Mesothelial cell of epicardium (in vitro differentiated cells): ENCODE results near the gene SETD1B. TPM values are rescaled to one million over a fixed set of nuclear protein-coding genes. Genes with fewer than 3 reads are reported as not detected.
A peak's percentile ranks its signal among the peaks of the same experiment; 100 is the strongest.

Experiments
- DNase-seq, 2 experiments: peaks; one replicate each; pipeline ENCODE4 v3.0.0; 2021; ENCODE audit warnings: low spot score in 2 of 2; ENCODE audit not compliant: unreplicated experiment in 2 of 2
- H3K27ac Mint-ChIP-seq: 2 replicates; pipeline ENCODE4 v1.8.0; 2021; ENCODE audit warnings: mixed read lengths
- H3K27me3 Mint-ChIP-seq: 2 replicates; pipeline ENCODE4 v1.8.0; 2021; ENCODE audit warnings: low read depth, mixed read lengths
- H3K36me3 Mint-ChIP-seq: 2 replicates; pipeline ENCODE4 v1.8.0; 2021; ENCODE audit warnings: mixed read lengths
- H3K4me1 Mint-ChIP-seq: 2 replicates; pipeline ENCODE4 v1.8.0; 2021; ENCODE audit warnings: mixed read lengths
- H3K4me3 Mint-ChIP-seq: 2 replicates; pipeline ENCODE4 v1.8.0; 2021; ENCODE audit warnings: mild to moderate bottlenecking, moderate library complexity, mixed read lengths
- H3K9me3 Mint-ChIP-seq: 2 replicates; pipeline ENCODE4 v1.8.0; 2021; ENCODE audit warnings: mixed read lengths
- CTCF ChIP-seq: fragments of 200-600 bp; sonication (generic); IDR thresholded peaks from one replicate; pipeline ENCODE4 v1.5.0; 2021; ENCODE audit warnings: antibody characterized with exemption; ENCODE audit not compliant: unreplicated experiment
- total RNA-seq: library from RNA; stranded (reverse); gene quantifications from 3 replicates; pipeline ENCODE4 v1.2.1, GENCODE V29; 2021

SETD1B gene
- total RNA-seq, 1 donor from 2014 or later, result 27.2 TPM

- Mint-ChIP-seq H3K36me3 (peaks cover 4% of the 10 kb centered on the region), H3K4me3 (peak overlapping the region; percentile 90), H3K27me3 (no peaks in the 10 kb centered on the region), H3K4me1 (peaks cover 44% of the 10 kb centered on the region), H3K9me3 (no peaks in the 10 kb centered on the region), H3K27ac (peak overlapping the region; percentile 100)
- no peak for TF ChIP-seq CTCF
- peak; percentile 83 to 90 for DNase-seq
These were observed 738 bp upstream of the SETD1B start for GRCh38 chr12:121802843-121803698.

- DNase-seq, result no peak
- Mint-ChIP-seq H3K27me3 (no peaks in the 10 kb centered on the region), H3K4me3 (peak overlapping the region; percentile 95), H3K27ac (peak overlapping the region; percentile 98), H3K9me3 (no peaks in the 10 kb centered on the region), H3K4me1 (peaks cover 30% of the 10 kb centered on the region), H3K36me3 (peaks cover 12% of the 10 kb centered on the region)
- no peak for TF ChIP-seq CTCF
These were observed 755 bp downstream of the SETD1B start for GRCh38 chr12:121804417-121805111.

- Mint-ChIP-seq H3K27ac (peak overlapping the region; percentile 89), H3K4me3 (peak overlapping the region; percentile 95), H3K27me3 (no peaks in the 10 kb centered on the region), H3K9me3 (no peaks in the 10 kb centered on the region), H3K4me1 (peaks cover 30% of the 10 kb centered on the region), H3K36me3 (peaks cover 14% of the 10 kb centered on the region)
- no peak for DNase-seq
- no peak for TF ChIP-seq CTCF
These were observed 1.6 kb downstream of the SETD1B start for GRCh38 chr12:121805171-121806008.

GRCh38 chr12:121806009-121806545 is 2.3 kb downstream of the SETD1B start:
- Mint-ChIP-seq H3K27me3 (no peaks in the 10 kb centered on the region), H3K27ac (peak overlapping the region; percentile 89), H3K4me3 (peak overlapping the region; percentile 95), H3K4me1 (peaks cover 34% of the 10 kb centered on the region), H3K36me3 (peaks cover 14% of the 10 kb centered on the region), H3K9me3 (no peaks in the 10 kb centered on the region)
- no peak for DNase-seq
- TF ChIP-seq CTCF, result no peak
